HL-60 (cell line): ENCODE results near the gene TSNAXIP1.

Source experiments
- CTCF ChIP-seq: IDR thresholded peaks from one replicate; pipeline ENCODE4 v1.5.1; 2011; ENCODE audit warnings: low read length, control low read depth, inconsistent platforms; ENCODE audit not compliant: insufficient read depth
- GABPA ChIP-seq: IDR thresholded peaks from 2 replicates; pipeline ENCODE4 v1.6.1; 2012; ENCODE audit warnings: low read depth
- POLR2AphosphoS5 ChIP-seq: IDR thresholded peaks from 2 replicates; pipeline ENCODE4 v1.6.1; 2012; ENCODE audit warnings: low read depth
- SPI1 ChIP-seq: IDR thresholded peaks from 2 replicates; pipeline ENCODE4 v1.6.1; 2012; ENCODE audit warnings: low read depth, mild to moderate bottlenecking, borderline replicate concordance
- TF ChIP-seq, protein P1 (sequence below): IDR thresholded peaks from 2 replicates; pipeline ENCODE4 v1.6.1; 2012; ENCODE audit warnings: low read depth; ENCODE audit not compliant: insufficient replicate concordance

DNA sequence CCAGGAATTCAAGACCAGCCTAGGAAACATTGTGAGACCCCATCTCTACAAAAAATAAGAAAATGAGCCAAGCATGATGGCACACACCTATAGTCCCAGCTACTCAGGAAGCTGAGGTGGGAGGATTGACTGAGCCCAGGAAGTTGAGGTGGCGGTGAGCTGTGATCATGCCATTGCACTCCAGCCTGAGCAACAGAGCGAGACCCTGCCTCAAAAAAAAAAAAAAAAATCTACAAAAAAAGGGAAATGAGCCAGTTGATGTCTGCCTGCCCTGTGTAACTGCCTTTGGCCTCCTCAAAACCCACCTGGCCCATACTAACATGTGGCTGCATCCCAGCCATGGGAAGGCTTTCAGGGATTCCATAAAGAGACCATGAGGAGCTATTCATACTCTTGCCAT lies 4.8 kb upstream of the TSNAXIP1 start:
- no peak for TF ChIP-seq CTCF
- no peak for TF ChIP-seq GABPA
- TF ChIP-seq, protein P1, sequence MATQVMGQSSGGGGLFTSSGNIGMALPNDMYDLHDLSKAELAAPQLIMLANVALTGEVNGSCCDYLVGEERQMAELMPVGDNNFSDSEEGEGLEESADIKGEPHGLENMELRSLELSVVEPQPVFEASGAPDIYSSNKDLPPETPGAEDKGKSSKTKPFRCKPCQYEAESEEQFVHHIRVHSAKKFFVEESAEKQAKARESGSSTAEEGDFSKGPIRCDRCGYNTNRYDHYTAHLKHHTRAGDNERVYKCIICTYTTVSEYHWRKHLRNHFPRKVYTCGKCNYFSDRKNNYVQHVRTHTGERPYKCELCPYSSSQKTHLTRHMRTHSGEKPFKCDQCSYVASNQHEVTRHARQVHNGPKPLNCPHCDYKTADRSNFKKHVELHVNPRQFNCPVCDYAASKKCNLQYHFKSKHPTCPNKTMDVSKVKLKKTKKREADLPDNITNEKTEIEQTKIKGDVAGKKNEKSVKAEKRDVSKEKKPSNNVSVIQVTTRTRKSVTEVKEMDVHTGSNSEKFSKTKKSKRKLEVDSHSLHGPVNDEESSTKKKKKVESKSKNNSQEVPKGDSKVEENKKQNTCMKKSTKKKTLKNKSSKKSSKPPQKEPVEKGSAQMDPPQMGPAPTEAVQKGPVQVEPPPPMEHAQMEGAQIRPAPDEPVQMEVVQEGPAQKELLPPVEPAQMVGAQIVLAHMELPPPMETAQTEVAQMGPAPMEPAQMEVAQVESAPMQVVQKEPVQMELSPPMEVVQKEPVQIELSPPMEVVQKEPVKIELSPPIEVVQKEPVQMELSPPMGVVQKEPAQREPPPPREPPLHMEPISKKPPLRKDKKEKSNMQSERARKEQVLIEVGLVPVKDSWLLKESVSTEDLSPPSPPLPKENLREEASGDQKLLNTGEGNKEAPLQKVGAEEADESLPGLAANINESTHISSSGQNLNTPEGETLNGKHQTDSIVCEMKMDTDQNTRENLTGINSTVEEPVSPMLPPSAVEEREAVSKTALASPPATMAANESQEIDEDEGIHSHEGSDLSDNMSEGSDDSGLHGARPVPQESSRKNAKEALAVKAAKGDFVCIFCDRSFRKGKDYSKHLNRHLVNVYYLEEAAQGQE, result no peak
- no peak for TF ChIP-seq POLR2AphosphoS5
- TF ChIP-seq SPI1, result no peak
